ENCODE results near the gene CYCS.

The CYCS gene

GRCh38 chr7:25075459-25075858, 49.6 kb downstream of the CYCS start:
- no peak overlapping the region for H3K4me3 ChIP-seq (ENCODE audit: low read depth, low read length)

- no peak overlapping the region for H3K4me3 ChIP-seq (ENCODE audit: low read depth, low read length)
These were observed 51.6 kb downstream of the CYCS start for GRCh38 chr7:25073451-25073850.
